KMS-11 (cell line): Measurements from ENCODE around the gene DTX3L.

ENCODE experiments used
- H2AFZ ChIP-seq: fragments of 200-600 bp; sonication (generic); 2 replicates; pipeline ENCODE4 v1.6.1; 2016; ENCODE audit warnings: antibody characterized with exemption, mixed run types, low read depth
- H3K27ac ChIP-seq: fragments of 200-600 bp; sonication (generic); 2 replicates; pipeline ENCODE4 v1.6.1; 2016; ENCODE audit warnings: mild to moderate bottlenecking, mixed run types
- H3K27me3 ChIP-seq: fragments of 200-600 bp; sonication (generic); 2 replicates; pipeline ENCODE4 v1.6.1; 2017; ENCODE audit warnings: mild to moderate bottlenecking, low read depth, mixed run types, moderate library complexity; ENCODE audit not compliant: insufficient read depth
- H3K36me3 ChIP-seq: fragments of 200-600 bp; sonication (generic); 2 replicates; pipeline ENCODE4 v1.6.1; 2017; ENCODE audit warnings: mild to moderate bottlenecking, mixed run types; ENCODE audit not compliant: insufficient read depth
- H3K4me1 ChIP-seq: fragments of 200-600 bp; sonication (generic); 2 replicates; pipeline ENCODE4 v1.6.1; 2016; ENCODE audit warnings: mild to moderate bottlenecking, low read depth, mixed run types; ENCODE audit not compliant: poor library complexity, severe bottlenecking
- H3K4me2 ChIP-seq: fragments of 200-600 bp; sonication (generic); 2 replicates; pipeline ENCODE4 v1.7.0; 2016; ENCODE audit warnings: mild to moderate bottlenecking, mixed run types
- H3K4me3 ChIP-seq: fragments of 200-600 bp; sonication (generic); IDR thresholded peaks from 2 replicates; pipeline ENCODE4 v1.6.1; 2017; ENCODE audit warnings: low read depth, low read length, mixed read lengths; ENCODE audit not compliant: insufficient read depth
- H3K79me2 ChIP-seq: fragments of 200-600 bp; sonication (generic); 2 replicates; pipeline ENCODE4 v1.6.1; 2016; ENCODE audit warnings: low read depth, mixed run types; ENCODE audit not compliant: insufficient read depth
- H3K9ac ChIP-seq: fragments of 200-600 bp; sonication (generic); 2 replicates; pipeline ENCODE4 v1.6.1; 2016; ENCODE audit warnings: mild to moderate bottlenecking, mixed run types
- H4K20me1 ChIP-seq: fragments of 200-600 bp; sonication (generic); 2 replicates; pipeline ENCODE4 v1.6.1; 2016; ENCODE audit warnings: mild to moderate bottlenecking, mixed run types; ENCODE audit not compliant: insufficient read depth
- TF ChIP-seq, protein P1 (sequence below): fragments of 200-600 bp; sonication (generic); conservative IDR thresholded peaks from 2 replicates; pipeline ENCODE4 v1.6.1; 2017; ENCODE audit warnings: low read depth, mild to moderate bottlenecking, antibody characterized with exemption, low read length, moderate library complexity, mixed read lengths

The DTX3L gene

DNA sequence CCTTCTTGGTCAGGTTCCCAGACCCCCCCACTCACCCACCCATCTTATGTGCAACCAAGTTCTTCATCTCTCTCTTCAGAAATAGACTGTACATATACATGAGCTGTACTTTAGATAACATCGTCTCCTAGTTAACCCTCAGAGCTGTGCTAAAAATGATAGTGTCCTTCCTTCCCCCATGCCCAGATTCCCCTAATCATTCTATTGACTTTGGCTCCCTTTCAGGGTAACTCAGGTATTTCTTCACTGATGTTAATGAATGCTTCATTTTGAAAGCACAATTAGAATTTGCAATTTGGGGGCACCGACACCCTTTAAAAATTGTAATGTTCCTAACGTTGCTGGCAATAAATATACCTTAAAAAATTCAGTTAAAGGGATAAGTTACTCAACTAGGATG is 11.0 kb upstream of the DTX3L start:
- H3K4me2 ChIP-seq = no peak overlapping the region
- no peaks in the 10 kb centered on the region for H3K4me1 ChIP-seq
- no peak overlapping the region for H2AFZ ChIP-seq
- H3K79me2 ChIP-seq = no peaks in the 10 kb centered on the region
- no peaks in the 10 kb centered on the region for H4K20me1 ChIP-seq
- H3K9ac ChIP-seq = no peak overlapping the region
- H3K4me3 ChIP-seq = no peak overlapping the region
- TF ChIP-seq, protein P1, sequence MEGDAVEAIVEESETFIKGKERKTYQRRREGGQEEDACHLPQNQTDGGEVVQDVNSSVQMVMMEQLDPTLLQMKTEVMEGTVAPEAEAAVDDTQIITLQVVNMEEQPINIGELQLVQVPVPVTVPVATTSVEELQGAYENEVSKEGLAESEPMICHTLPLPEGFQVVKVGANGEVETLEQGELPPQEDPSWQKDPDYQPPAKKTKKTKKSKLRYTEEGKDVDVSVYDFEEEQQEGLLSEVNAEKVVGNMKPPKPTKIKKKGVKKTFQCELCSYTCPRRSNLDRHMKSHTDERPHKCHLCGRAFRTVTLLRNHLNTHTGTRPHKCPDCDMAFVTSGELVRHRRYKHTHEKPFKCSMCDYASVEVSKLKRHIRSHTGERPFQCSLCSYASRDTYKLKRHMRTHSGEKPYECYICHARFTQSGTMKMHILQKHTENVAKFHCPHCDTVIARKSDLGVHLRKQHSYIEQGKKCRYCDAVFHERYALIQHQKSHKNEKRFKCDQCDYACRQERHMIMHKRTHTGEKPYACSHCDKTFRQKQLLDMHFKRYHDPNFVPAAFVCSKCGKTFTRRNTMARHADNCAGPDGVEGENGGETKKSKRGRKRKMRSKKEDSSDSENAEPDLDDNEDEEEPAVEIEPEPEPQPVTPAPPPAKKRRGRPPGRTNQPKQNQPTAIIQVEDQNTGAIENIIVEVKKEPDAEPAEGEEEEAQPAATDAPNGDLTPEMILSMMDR = no peak
- no peaks in the 10 kb centered on the region for H3K36me3 ChIP-seq
- no peak overlapping the region for H3K27ac ChIP-seq
- H3K27me3 ChIP-seq = no peaks in the 10 kb centered on the region

DNA sequence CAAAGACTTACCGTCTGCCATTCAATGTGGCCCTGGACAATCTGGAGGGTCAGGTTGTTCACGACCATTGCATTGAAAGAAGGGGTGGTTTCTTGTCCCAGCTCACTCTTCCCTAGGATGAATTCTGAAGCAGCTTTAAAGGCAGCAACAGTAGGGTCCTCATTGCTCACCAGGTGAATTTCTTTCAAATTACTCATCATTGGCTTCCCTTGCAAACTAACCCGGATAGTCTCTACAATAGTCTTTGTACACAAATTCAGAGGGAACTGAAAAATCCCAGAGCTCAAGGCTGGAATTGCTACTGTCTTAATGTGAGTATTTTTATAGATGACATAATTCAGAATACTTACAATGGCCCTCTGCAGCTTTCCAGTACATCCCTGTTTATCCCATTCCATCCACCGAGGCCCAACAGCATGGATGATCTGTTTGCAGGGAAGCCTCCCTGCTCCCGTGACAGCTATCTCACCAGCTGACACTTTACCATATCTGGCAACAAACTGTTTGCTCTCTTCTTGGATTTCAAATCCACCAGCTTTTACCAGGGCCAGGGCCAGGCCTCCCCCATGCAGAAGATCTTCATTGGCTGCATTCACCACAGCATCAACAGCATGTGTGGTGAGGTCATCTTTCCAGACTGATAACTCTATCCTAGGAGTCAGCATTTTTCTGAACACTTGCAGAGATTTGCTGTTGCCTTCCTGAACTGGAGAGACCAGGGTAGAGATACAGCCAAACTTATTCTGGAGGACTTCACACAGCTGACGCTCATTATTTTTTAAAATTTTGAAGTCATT is 8.7 kb upstream of the DTX3L start:
- TF ChIP-seq, protein P1 = no peak
- no peaks in the 10 kb centered on the region for H4K20me1 ChIP-seq
- H3K4me1 ChIP-seq = no peaks in the 10 kb centered on the region
- H3K27me3 ChIP-seq = no peaks in the 10 kb centered on the region
- H3K9ac ChIP-seq = no peak overlapping the region
- H3K4me3 ChIP-seq = no peak overlapping the region
- no peak overlapping the region for H3K27ac ChIP-seq
- H2AFZ ChIP-seq = no peak overlapping the region
- no peaks in the 10 kb centered on the region for H3K36me3 ChIP-seq
- no peak overlapping the region for H3K4me2 ChIP-seq
- H3K79me2 ChIP-seq = no peaks in the 10 kb centered on the region

DNA sequence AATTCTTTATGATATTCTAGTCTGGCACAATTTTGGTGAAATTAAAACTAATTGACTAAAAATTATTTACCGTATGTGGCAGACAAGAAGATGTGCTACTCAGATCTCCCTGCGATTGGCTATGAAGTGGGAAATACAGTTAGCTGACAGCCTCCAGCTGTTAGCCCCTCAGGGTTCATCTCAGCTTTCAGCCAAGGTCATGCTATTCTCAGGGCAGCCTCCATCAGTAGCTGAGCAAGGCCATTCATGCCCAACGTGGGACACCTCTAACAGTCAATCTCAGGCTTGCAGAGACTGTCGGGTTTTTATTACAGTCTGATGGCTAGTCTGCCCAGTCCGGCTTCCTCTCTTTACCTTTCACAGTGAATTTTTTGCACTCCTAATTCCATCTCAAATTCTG is 6.8 kb upstream of the DTX3L start:
- Histone ChIP-seq H3K4me3 (no peak overlapping the region), H3K27ac (no peak overlapping the region), H3K36me3 (no peaks in the 10 kb centered on the region), H3K4me2 (no peak overlapping the region), H4K20me1 (no peaks in the 10 kb centered on the region), H3K9ac (no peak overlapping the region), H3K4me1 (no peaks in the 10 kb centered on the region), H3K79me2 (no peaks in the 10 kb centered on the region), H2AFZ (no peak overlapping the region), H3K27me3 (no peaks in the 10 kb centered on the region)
- TF ChIP-seq, protein P1 = no peak

DNA sequence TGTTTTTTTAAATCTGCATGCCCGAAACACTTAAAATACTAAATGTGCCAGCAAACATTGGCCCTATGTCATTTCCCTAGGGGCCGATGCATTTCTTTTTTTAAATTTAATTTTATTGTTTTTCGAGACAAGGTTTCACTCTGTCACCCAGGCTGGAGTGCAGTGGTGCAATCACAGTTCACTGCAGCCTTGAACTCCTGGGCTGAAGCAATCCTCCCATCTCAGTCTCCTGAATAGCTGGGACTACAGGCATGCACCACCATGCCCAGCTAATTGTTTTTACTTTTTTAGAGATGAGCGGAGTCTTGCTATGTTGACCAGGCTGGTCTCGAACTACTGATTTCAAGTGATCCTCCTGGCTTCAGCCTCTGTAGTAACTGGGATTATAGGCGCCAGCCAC is 5.5 kb upstream of the DTX3L start:
- TF ChIP-seq, protein P1 = no peak
- Histone ChIP-seq H3K4me3 (no peak overlapping the region), H3K36me3 (no peaks in the 10 kb centered on the region), H2AFZ (no peak overlapping the region), H3K4me1 (peaks cover 2% of the 10 kb centered on the region), H3K27ac (no peak overlapping the region), H3K79me2 (no peaks in the 10 kb centered on the region), H3K9ac (no peak overlapping the region), H3K4me2 (no peak overlapping the region), H4K20me1 (no peaks in the 10 kb centered on the region), H3K27me3 (no peaks in the 10 kb centered on the region)
